BLaER1 treated with 17β-estradiol and CSF1 and Interleukin-3, amounts not matched to agents 10 nM and 100 nM (cell line): ENCODE data around the gene CREM.

Experiments used
- H3K27ac ChIP-seq, 11 experiments: shearing (Covaris generic); formaldehyde crosslinking; 2 replicates each; pipeline ENCODE4 v1.8.1; 2022
- H3K27me3 ChIP-seq, 11 experiments: shearing (Covaris generic); formaldehyde crosslinking; 2 replicates each; pipeline ENCODE4 v1.8.1; 2022
- H3K36me3 ChIP-seq, 11 experiments: shearing (Covaris generic); formaldehyde crosslinking; 2 replicates each; pipeline ENCODE4 v1.8.1; 2022
- H3K4me1 ChIP-seq, 10 experiments: shearing (Covaris generic); formaldehyde crosslinking; 2 replicates each; pipeline ENCODE4 v1.8.1; 2022
- H3K4me2 ChIP-seq, 11 experiments: shearing (Covaris generic); formaldehyde crosslinking; 2 replicates each; pipeline ENCODE4 v1.8.1; 2022
- H3K4me3 ChIP-seq, 10 experiments: shearing (Covaris generic); formaldehyde crosslinking; 2 replicates each; pipeline ENCODE4 v1.8.1; 2022
- H3K9ac ChIP-seq, 11 experiments: shearing (Covaris generic); formaldehyde crosslinking; 2 replicates each; pipeline ENCODE4 v1.8.1; 2022
- H3K9me3 ChIP-seq, 11 experiments: shearing (Covaris generic); formaldehyde crosslinking; replicated peaks in 1 of 11; 2 replicates each; pipeline ENCODE4 v1.8.1; 2022
- H4K20me1 ChIP-seq, 11 experiments: shearing (Covaris generic); formaldehyde crosslinking; 2 replicates each; pipeline ENCODE4 v1.8.1; 2022
- Cebpa-rat ChIP-seq, 11 experiments: shearing (Covaris generic); IDR thresholded peaks; 2 replicates each; pipeline ENCODE4 v1.8.1; 2022

Gene CREM

GRCh38 chr10:35172146-35172545, 45.5 kb downstream of the CREM start:
- H4K20me1 ChIP-seq = no peaks in the 10 kb centered on the region
- H3K9ac ChIP-seq = no peak overlapping the region
- no peak for TF ChIP-seq Cebpa-rat (IDR thresholded peaks at IDR 0.05)
- H3K4me1 ChIP-seq = peaks cover 0 to 10% (median 0%) of the 10 kb centered on the region in 10 experiments; a peak in 4 of 20 replicates
- no peak overlapping the region for H3K4me2 ChIP-seq
- no peaks in the 10 kb centered on the region for H3K27me3 ChIP-seq
- H3K9me3 ChIP-seq = peaks cover 0 to 18% (median 6%) of the 10 kb centered on the region in 11 experiments; a peak in 15 of 22 replicates
- no peak overlapping the region for H3K4me3 ChIP-seq
- H3K36me3 ChIP-seq = no peaks in the 10 kb centered on the region
- no peak overlapping the region for H3K27ac ChIP-seq

- Histone ChIP-seq H3K27ac (no peak overlapping the region), H3K4me1 (peaks cover 0 to 10% (median 0%) of the 10 kb centered on the region in 10 experiments; a peak in 4 of 20 replicates), H3K4me3 (no peak overlapping the region), H3K36me3 (no peaks in the 10 kb centered on the region), H3K9ac (no peak overlapping the region), H3K27me3 (no peaks in the 10 kb centered on the region), H3K4me2 (no peak overlapping the region), H3K9me3 (peaks cover 0 to 15% (median 5%) of the 10 kb centered on the region in 11 experiments; a peak in 15 of 22 replicates), H4K20me1 (no peaks in the 10 kb centered on the region)
- TF ChIP-seq Cebpa-rat (IDR thresholded peaks at IDR 0.05) = no peak
Measured at GRCh38 chr10:35172574-35172973, 45.9 kb downstream of the CREM start.

- H4K20me1 ChIP-seq = no peaks in the 10 kb centered on the region
- H3K9ac ChIP-seq = no peak overlapping the region
- no peak overlapping the region for H3K27ac ChIP-seq
- no peaks in the 10 kb centered on the region for H3K9me3 ChIP-seq
- H3K27me3 ChIP-seq = no peaks in the 10 kb centered on the region
- H3K4me1 ChIP-seq = peaks cover 0 to 10% (median 0%) of the 10 kb centered on the region in 10 experiments; a peak in 4 of 20 replicates
- no peak overlapping the region for H3K4me2 ChIP-seq
- TF ChIP-seq Cebpa-rat (IDR thresholded peaks at IDR 0.05) = no peak
- no peak overlapping the region for H3K4me3 ChIP-seq
- H3K36me3 ChIP-seq = peaks cover 0 to 4% (median 0%) of the 10 kb centered on the region in 11 experiments; a peak in 3 of 22 replicates
Measured at GRCh38 chr10:35178331-35178730, 51.7 kb downstream of the CREM start.

GRCh38 chr10:35182631-35183510, 56.2 kb downstream of the CREM start:
- peak overlapping the region in 1 of 11 experiments; percentile 68; a peak in 1 of 22 replicates for H3K4me2 ChIP-seq
- no peak for TF ChIP-seq Cebpa-rat (IDR thresholded peaks at IDR 0.05)
- H3K27ac ChIP-seq = no peak overlapping the region
- H3K36me3 ChIP-seq = peaks cover 0 to 4% (median 0%) of the 10 kb centered on the region in 11 experiments; a peak in 3 of 22 replicates
- no peaks in the 10 kb centered on the region for H3K9me3 ChIP-seq
- H3K9ac ChIP-seq = no peak overlapping the region
- no peaks in the 10 kb centered on the region for H4K20me1 ChIP-seq
- H3K4me3 ChIP-seq = no peak overlapping the region
- peaks cover 0 to 32% (median 8%) of the 10 kb centered on the region in 10 experiments; a peak in 10 of 20 replicates for H3K4me1 ChIP-seq
- H3K27me3 ChIP-seq = no peaks in the 10 kb centered on the region

- Histone ChIP-seq H3K27ac (peak overlapping the region in 5 of 11 experiments; percentile 49 to 84 (median 69); a peak in 9 of 22 replicates), H3K4me2 (peak overlapping the region in 4 of 11 experiments; percentile 46 to 85 (median 64); a peak in 10 of 22 replicates), H3K9ac (peak overlapping the region in 4 of 11 experiments; percentile 16 to 71 (median 60); a peak in 5 of 22 replicates), H3K9me3 (no peaks in the 10 kb centered on the region), H4K20me1 (no peaks in the 10 kb centered on the region), H3K27me3 (no peaks in the 10 kb centered on the region), H3K36me3 (peaks cover 0 to 4% (median 0%) of the 10 kb centered on the region in 11 experiments; a peak in 3 of 22 replicates), H3K4me1 (peaks cover 0 to 47% (median 8%) of the 10 kb centered on the region in 10 experiments; a peak in 10 of 20 replicates), H3K4me3 (no peak overlapping the region)
- no peak for TF ChIP-seq Cebpa-rat (IDR thresholded peaks at IDR 0.05)
Measured at GRCh38 chr10:35184527-35185171, 58.0 kb downstream of the CREM start.

- TF ChIP-seq Cebpa-rat (IDR thresholded peaks at IDR 0.05) = no peak
- no peaks in the 10 kb centered on the region for H3K9me3 ChIP-seq
- peak overlapping the region in 4 of 11 experiments; percentile 46 to 85 (median 64); a peak in 6 of 22 replicates for H3K4me2 ChIP-seq
- peak overlapping the region in 4 of 11 experiments; percentile 2 to 84 (median 74); a peak in 5 of 22 replicates for H3K27ac ChIP-seq
- peaks cover 0 to 4% (median 0%) of the 10 kb centered on the region in 11 experiments; a peak in 3 of 22 replicates for H3K36me3 ChIP-seq
- no peaks in the 10 kb centered on the region for H4K20me1 ChIP-seq
- no peaks in the 10 kb centered on the region for H3K27me3 ChIP-seq
- H3K9ac ChIP-seq = no peak overlapping the region; a peak in 1 of 22 replicates
- peaks cover 0 to 55% (median 8%) of the 10 kb centered on the region in 10 experiments; a peak in 10 of 20 replicates for H3K4me1 ChIP-seq
- H3K4me3 ChIP-seq = no peak overlapping the region
Measured at GRCh38 chr10:35185260-35186034, 58.8 kb downstream of the CREM start.

GRCh38 chr10:35188954-35189353, 62.3 kb downstream of the CREM start:
- Histone ChIP-seq H3K4me1 (peaks cover 0 to 83% (median 15%) of the 10 kb centered on the region in 10 experiments; a peak in 16 of 20 replicates), H3K4me3 (no peak overlapping the region), H4K20me1 (no peaks in the 10 kb centered on the region), H3K27me3 (no peaks in the 10 kb centered on the region), H3K36me3 (0 out of 22 replicates have a peak, but pooled peaks cover 0 to 7% (median 0%) of the 10 kb centered on the region in 11 experiments), H3K4me2 (no peak overlapping the region; a peak in 1 of 22 replicates), H3K9me3 (no peaks in the 10 kb centered on the region), H3K27ac (no peak overlapping the region), H3K9ac (no peak overlapping the region)
- TF ChIP-seq Cebpa-rat (IDR thresholded peaks at IDR 0.05) = no peak

- Histone ChIP-seq H3K9me3 (no peaks in the 10 kb centered on the region), H3K4me1 (peaks cover 17 to 74% (median 22%) of the 10 kb centered on the region in 10 experiments), H3K9ac (peak overlapping the region in 8 of 11 experiments; percentile 22 to 80 (median 43); a peak in 9 of 22 replicates), H3K4me2 (peak overlapping the region in 9 of 11 experiments; percentile 5 to 79 (median 28); a peak in 15 of 22 replicates), H3K27ac (peak overlapping the region in 6 of 11 experiments; percentile 29 to 94 (median 71); a peak in 10 of 22 replicates), H3K4me3 (no peak overlapping the region), H3K27me3 (no peaks in the 10 kb centered on the region), H4K20me1 (no peaks in the 10 kb centered on the region), H3K36me3 (0 out of 22 replicates have a peak, but pooled peaks cover 0 to 7% (median 0%) of the 10 kb centered on the region in 11 experiments)
- TF ChIP-seq Cebpa-rat (IDR thresholded peaks at IDR 0.05) = no peak
Measured at GRCh38 chr10:35191523-35191922, 64.9 kb downstream of the CREM start.
